GM12878 (cell line): ENCODE measurements around the gene KIAA1217.

Experiments
- BCL11A ChIP-seq: IDR thresholded peaks from 2 replicates; pipeline ENCODE4 v1.6.1; 2011; ENCODE audit warnings: low read depth, low read length
- CBX5 ChIP-seq: sonication (generic); IDR thresholded peaks from 2 replicates; pipeline ENCODE4 v1.6.1; 2016; ENCODE audit warnings: low read depth, moderate library complexity, mild to moderate bottlenecking, inconsistent platforms
- CTCF ChIP-seq, 3 experiments: IDR thresholded peaks in 2 of 3; conservative IDR thresholded peaks in 1 of 3; 2 replicates each; pipeline ENCODE4 v1.5.1; 2011; ENCODE audit warnings: low read depth in 3 of 3, low read length in 3 of 3, mild to moderate bottlenecking in 3 of 3, control low read depth in 2 of 3, moderate library complexity in 2 of 3, inconsistent platforms in 1 of 3, mixed read lengths in 1 of 3; ENCODE audit not compliant: control insufficient read depth in 2 of 3, insufficient read depth in 1 of 3; ENCODE audit errors: extremely low read depth in 1 of 3
- SPI1 ChIP-seq: IDR thresholded peaks from 2 replicates; pipeline ENCODE4 v1.6.1; 2011; ENCODE audit warnings: low read depth, mild to moderate bottlenecking, low read length, moderate library complexity, borderline replicate concordance; ENCODE audit not compliant: insufficient read depth

DNA sequence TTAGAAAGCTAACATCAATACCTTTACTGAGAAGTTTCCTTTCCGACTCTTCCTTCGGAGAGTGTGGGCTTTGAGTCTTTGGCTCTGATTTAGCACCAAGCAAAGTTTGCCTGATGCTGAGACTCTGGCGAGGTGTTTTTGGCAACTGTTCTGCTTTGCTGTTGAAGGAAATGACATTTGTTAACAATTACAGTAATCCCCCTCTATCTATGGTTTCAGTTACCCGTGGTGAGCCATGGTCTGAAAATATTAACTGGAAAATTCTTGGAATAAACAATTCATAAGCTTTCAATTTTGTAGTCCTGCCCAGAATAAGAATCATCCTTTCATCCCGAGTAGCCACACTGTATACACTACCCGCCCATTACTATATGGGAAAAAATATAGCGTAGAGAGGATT lies 388.5 kb downstream of the KIAA1217 start:
- TF ChIP-seq CTCF (IDR thresholded peaks at IDR 0.05 in 2 of 3, conservative IDR thresholded peaks at IDR 0.05 in 1 of 3; ENCODE audit: control insufficient read depth in 2 of 3, extremely low read depth in 1 of 3, insufficient read depth in 1 of 3, low read depth in 3 of 3, low read length in 3 of 3) (no peak), SPI1 (no peak), CBX5 (no peak), BCL11A (no peak)
